Keratinocyte (primary cell): Measurements from ENCODE around the gene GRIN3A. TPM values are rescaled to one million over a fixed set of nuclear protein-coding genes. Genes with fewer than 3 reads are reported as not detected.

Source experiments
- DNase-seq: peaks from one replicate; pipeline ENCODE4 v3.0.0-alpha.2; 2011; ENCODE audit warnings: low read depth, missing footprints, low spot score
- FAIRE-seq: peaks from 2 replicates; lab custom pipeline; 2011; peaks lifted over from hg19 to GRCh38; lab: Jason Lieb, UNC
- H2AFZ ChIP-seq: 2 replicates; pipeline ENCODE4 v1.6.0; 2012; ENCODE audit warnings: low read length, control low read depth, inconsistent platforms; ENCODE audit not compliant: control insufficient read depth
- H3K27ac ChIP-seq: 2 replicates; pipeline ENCODE4 v1.5.1; 2011; ENCODE audit warnings: low read length; ENCODE audit not compliant: control insufficient read depth, insufficient read depth
- H3K27me3 ChIP-seq: 3 replicates; pipeline ENCODE4 v1.6.0; 2011; ENCODE audit warnings: low read length; ENCODE audit not compliant: control insufficient read depth, insufficient read depth; ENCODE audit errors: extremely low read depth
- H3K36me3 ChIP-seq, 2 experiments: 2 replicates in 1 of 2; 3 replicates in 1 of 2; pipeline ENCODE4 v1.5.1; 2011; ENCODE audit warnings: low read length in 2 of 2, mild to moderate bottlenecking in 1 of 2; ENCODE audit not compliant: control insufficient read depth in 2 of 2, insufficient read depth in 2 of 2; ENCODE audit errors: extremely low read depth in 1 of 2
- H3K4me1 ChIP-seq: 3 replicates; pipeline ENCODE4 v1.5.1; 2011; ENCODE audit warnings: low read length; ENCODE audit not compliant: control insufficient read depth, insufficient read depth; ENCODE audit errors: extremely low read depth
- H3K4me2 ChIP-seq: 3 replicates; pipeline ENCODE4 v1.6.0; 2011; ENCODE audit warnings: low read depth, low read length; ENCODE audit not compliant: control insufficient read depth, insufficient read depth; ENCODE audit errors: extremely low read depth
- H3K4me3 ChIP-seq, 3 experiments: fragments of 200-600 bp in 1 of 3; sonication (generic) in 1 of 3; 2 replicates in 2 of 3; 3 replicates in 1 of 3; pipeline ENCODE4 v1.5.1; 2011 to 2016; ENCODE audit warnings: low read length in 3 of 3, mild to moderate bottlenecking in 3 of 3, control low read depth in 2 of 3, inconsistent platforms in 1 of 3, low read depth in 1 of 3, mixed read lengths in 1 of 3, mixed run types in 1 of 3, moderate library complexity in 1 of 3; ENCODE audit not compliant: control insufficient read depth in 2 of 3, insufficient read depth in 2 of 3; ENCODE audit errors: extremely low read depth in 1 of 3
- H3K79me2 ChIP-seq: 2 replicates; pipeline ENCODE4 v1.6.0; 2012; ENCODE audit warnings: low read length; ENCODE audit not compliant: control insufficient read depth, insufficient read depth
- H3K9ac ChIP-seq: 3 replicates; pipeline ENCODE4 v1.6.0; 2011; ENCODE audit warnings: low read length; ENCODE audit not compliant: control insufficient read depth, insufficient read depth; ENCODE audit errors: extremely low read depth
- H3K9me1 ChIP-seq: 3 replicates; pipeline ENCODE4 v1.6.0; 2011; ENCODE audit warnings: low read length; ENCODE audit not compliant: control insufficient read depth, insufficient read depth; ENCODE audit errors: extremely low read depth
- H3K9me3 ChIP-seq: 2 replicates; pipeline ENCODE4 v1.5.1; 2012; ENCODE audit warnings: low read depth, low read length; ENCODE audit not compliant: control insufficient read depth
- H4K20me1 ChIP-seq: 3 replicates; pipeline ENCODE4 v1.6.0; 2011; ENCODE audit warnings: low read length; ENCODE audit not compliant: control insufficient read depth, insufficient read depth; ENCODE audit errors: extremely low read depth
- CTCF ChIP-seq, 3 experiments: IDR thresholded peaks in 1 of 3; conservative IDR thresholded peaks in 1 of 3; optimal IDR thresholded peaks in 1 of 3; 2 replicates in 2 of 3; 3 replicates in 1 of 3; pipeline versions ENCODE3 to v1.5.1; 2011; ENCODE audit warnings: low read length in 3 of 3, mild to moderate bottlenecking in 3 of 3, moderate library complexity in 2 of 3, control low read depth in 1 of 3, inconsistent platforms in 1 of 3; ENCODE audit not compliant: insufficient read depth in 2 of 3; ENCODE audit errors: extremely low read depth in 1 of 3
- EZH2 ChIP-seq: IDR thresholded peaks from one replicate; pipeline ENCODE4 v1.6.1; 2012; ENCODE audit warnings: inconsistent platforms, mild to moderate bottlenecking, low read length, moderate library complexity
- dilution Hi-C: fragments of 300-500 bp; cut with MboI; formaldehyde crosslinking; loops from one replicate; pipeline ENCODE4 v1.7.0; 2020; ENCODE audit warnings: low sequenced_read_pairs; ENCODE audit not compliant: extremely low pct_ligation_motif_present
- polyA plus RNA-seq, 5 experiments: library from polyadenylated mRNA; depleted of rRNA in 3 of 5; stranded (reverse) in 3 of 5; stranded (forward) in 1 of 5; unstranded in 1 of 5; fragments of >200 nt; gene quantifications; 1 replicate in 1 of 5; 2 replicates in 3 of 5; 3 replicates in 1 of 5; pipeline versions ENCODE4 v1.2.1 to v1.2.3, GENCODE V29; 2011 to 2012; ENCODE audit warnings: missing spikeins in 2 of 5, low read depth in 1 of 5, low replicate concordance in 1 of 5

Gene GRIN3A
- polyA plus RNA-seq, 1 donor (not counting 4 experiments of a cell fraction or from before 2014, with no cell fraction given), result not detected

GRCh38 chr9:101634741-101635409 lies 103.6 kb downstream of the GRIN3A start:
- no peak overlapping the region for H3K4me3 ChIP-seq
- H3K9me1 ChIP-seq, result no peaks in the 10 kb centered on the region
- dilution Hi-C loops, result no loop called here
- no peaks in the 10 kb centered on the region for H3K4me1 ChIP-seq
- no peaks in the 10 kb centered on the region for H3K9me3 ChIP-seq
- no peak for TF ChIP-seq CTCF (optimal IDR thresholded peaks at IDR 0.05 in 1 of 3, IDR thresholded peaks at IDR 0.05 in 1 of 3, conservative IDR thresholded peaks at IDR 0.05 in 1 of 3; ENCODE audit: extremely low read depth in 1 of 3, insufficient read depth in 2 of 3, low read length in 3 of 3)
- no peak overlapping the region for H2AFZ ChIP-seq
- no peaks in the 10 kb centered on the region for H4K20me1 ChIP-seq
- no peak overlapping the region for H3K4me2 ChIP-seq
- H3K79me2 ChIP-seq, result no peaks in the 10 kb centered on the region
- no peaks in the 10 kb centered on the region for H3K36me3 ChIP-seq
- no peak for DNase-seq
- no peaks in the 10 kb centered on the region for H3K27me3 ChIP-seq
- H3K27ac ChIP-seq, result no peak overlapping the region
- H3K9ac ChIP-seq, result no peak overlapping the region
- FAIRE-seq, result no peak

- dilution Hi-C loops, result no loop called here
- H3K9me3 ChIP-seq, result no peaks in the 10 kb centered on the region
- DNase-seq (no peak), FAIRE-seq (no peak)
- no peak overlapping the region for H2AFZ ChIP-seq
- H4K20me1 ChIP-seq, result no peaks in the 10 kb centered on the region
- no peaks in the 10 kb centered on the region for H3K9me1 ChIP-seq
- H3K4me1 ChIP-seq, result no peaks in the 10 kb centered on the region
- H3K27ac ChIP-seq, result no peak overlapping the region
- H3K9ac ChIP-seq, result no peak overlapping the region
- H3K27me3 ChIP-seq, result no peaks in the 10 kb centered on the region
- TF ChIP-seq EZH2, result no peak
- no peaks in the 10 kb centered on the region for H3K79me2 ChIP-seq
- H3K4me2 ChIP-seq, result no peak overlapping the region
- H3K4me3 ChIP-seq, result no peak overlapping the region
- H3K36me3 ChIP-seq, result no peaks in the 10 kb centered on the region
Observed at GRCh38 chr9:101632611-101633010, 105.8 kb downstream of the GRIN3A start.

- Histone ChIP-seq H4K20me1 (no peaks in the 10 kb centered on the region), H3K9me1 (no peaks in the 10 kb centered on the region), H3K27ac (no peak overlapping the region), H3K4me2 (no peak overlapping the region), H3K4me3 (no peak overlapping the region), H2AFZ (no peak overlapping the region), H3K9me3 (no peaks in the 10 kb centered on the region), H3K9ac (no peak overlapping the region), H3K79me2 (no peaks in the 10 kb centered on the region), H3K36me3 (no peaks in the 10 kb centered on the region), H3K4me1 (no peaks in the 10 kb centered on the region), H3K27me3 (no peaks in the 10 kb centered on the region)
- DNase-seq (no peak), FAIRE-seq (no peak)
- dilution Hi-C loops, result no loop called here
- no peak for TF ChIP-seq CTCF (optimal IDR thresholded peaks at IDR 0.05 in 1 of 3, IDR thresholded peaks at IDR 0.05 in 1 of 3, conservative IDR thresholded peaks at IDR 0.05 in 1 of 3; ENCODE audit: extremely low read depth in 1 of 3, insufficient read depth in 2 of 3, low read length in 3 of 3)
- no peak for TF ChIP-seq EZH2
Observed at GRCh38 chr9:101631892-101632291, 106.6 kb downstream of the GRIN3A start.
